HG03097 (cell line): Measurements from ENCODE around the gene SLC23A2.

Source experiments
- ATAC-seq: cut with Tn5 transposase; IDR thresholded peaks from one replicate; pipeline ENCODE4 v1.9.1; 2021; ENCODE audit not compliant: unreplicated experiment, low FRiP score

The SLC23A2 gene

DNA sequence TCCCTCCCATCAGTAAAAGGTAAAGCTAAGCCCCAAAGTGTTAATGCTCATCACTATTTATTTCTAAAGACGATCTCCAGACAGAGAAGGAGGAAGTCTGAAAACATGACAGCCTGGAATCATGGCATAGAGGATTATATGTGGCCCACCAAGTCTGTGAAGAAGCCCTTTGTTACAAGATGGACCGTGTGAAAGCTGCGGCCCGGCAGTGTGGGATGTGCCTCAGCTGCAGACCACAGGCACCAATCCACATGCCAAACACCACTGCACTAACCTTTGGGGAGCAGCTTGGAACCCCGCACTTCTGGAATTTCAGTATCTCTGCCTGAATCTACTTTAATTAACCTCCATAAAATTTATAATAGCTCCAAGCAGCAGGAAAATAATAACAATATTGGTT is 90.4 kb downstream of the SLC23A2 start:
- no peak for ATAC-seq

DNA sequence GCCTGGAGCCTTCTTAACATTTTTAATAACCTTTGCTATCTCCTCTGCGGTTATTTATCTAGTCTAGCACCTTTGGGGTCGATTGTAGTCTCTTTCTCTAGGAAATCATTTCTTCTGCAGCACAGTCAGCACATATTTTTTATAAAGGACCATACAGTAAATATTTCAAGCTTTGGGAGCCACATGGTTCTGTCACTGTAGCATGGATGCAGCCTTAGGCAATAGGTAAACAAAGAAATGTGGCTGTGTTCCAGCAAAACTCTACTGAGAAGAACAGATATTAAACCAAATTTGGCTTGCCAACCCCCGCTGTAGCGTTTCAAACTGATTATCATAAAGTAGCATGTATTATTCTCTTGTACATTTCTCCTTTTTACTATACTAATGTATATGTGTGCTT is 95.7 kb downstream of the SLC23A2 start:
- ATAC-seq, result no peak

- ATAC-seq, result no peak
Observed at GRCh38 chr20:4905195-4905594, 96.1 kb downstream of the SLC23A2 start.

DNA sequence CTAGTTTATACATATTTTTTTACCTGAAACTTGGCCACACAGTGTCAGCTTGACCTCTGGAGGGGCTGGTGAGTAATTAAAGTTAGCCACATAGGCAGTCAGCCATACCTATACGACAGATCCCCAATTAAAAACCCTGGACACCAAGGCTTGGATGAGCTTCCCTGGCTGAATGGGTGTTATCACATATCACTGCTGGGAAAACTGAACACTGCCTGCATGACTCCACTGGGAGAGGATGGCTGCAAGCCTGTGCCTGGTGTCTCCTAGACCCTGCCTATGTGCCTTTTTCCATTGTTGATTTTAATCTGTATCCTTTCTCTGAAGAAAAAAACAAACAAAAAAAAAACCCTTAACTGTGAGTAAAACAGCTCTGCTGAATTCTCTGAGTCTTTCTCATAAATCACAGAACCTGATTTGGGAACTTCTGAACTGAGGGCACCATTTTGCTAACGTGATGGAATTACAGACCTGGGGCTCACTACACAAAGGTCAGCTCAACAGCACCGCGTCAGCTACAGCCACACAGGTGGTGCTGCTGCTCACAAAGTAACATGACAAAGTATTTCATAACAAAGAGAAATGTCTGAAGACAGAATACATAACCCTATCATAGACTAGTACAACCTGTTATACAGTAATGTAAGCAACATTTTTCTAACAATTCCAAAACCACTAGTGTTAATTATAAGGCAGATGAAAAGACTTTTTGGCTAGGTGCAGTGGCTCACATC is 97.0 kb downstream of the SLC23A2 start:
- ATAC-seq, result no peak

- ATAC-seq, result no peak
Observed at GRCh38 chr20:4902788-4903187, 98.5 kb downstream of the SLC23A2 start.

DNA sequence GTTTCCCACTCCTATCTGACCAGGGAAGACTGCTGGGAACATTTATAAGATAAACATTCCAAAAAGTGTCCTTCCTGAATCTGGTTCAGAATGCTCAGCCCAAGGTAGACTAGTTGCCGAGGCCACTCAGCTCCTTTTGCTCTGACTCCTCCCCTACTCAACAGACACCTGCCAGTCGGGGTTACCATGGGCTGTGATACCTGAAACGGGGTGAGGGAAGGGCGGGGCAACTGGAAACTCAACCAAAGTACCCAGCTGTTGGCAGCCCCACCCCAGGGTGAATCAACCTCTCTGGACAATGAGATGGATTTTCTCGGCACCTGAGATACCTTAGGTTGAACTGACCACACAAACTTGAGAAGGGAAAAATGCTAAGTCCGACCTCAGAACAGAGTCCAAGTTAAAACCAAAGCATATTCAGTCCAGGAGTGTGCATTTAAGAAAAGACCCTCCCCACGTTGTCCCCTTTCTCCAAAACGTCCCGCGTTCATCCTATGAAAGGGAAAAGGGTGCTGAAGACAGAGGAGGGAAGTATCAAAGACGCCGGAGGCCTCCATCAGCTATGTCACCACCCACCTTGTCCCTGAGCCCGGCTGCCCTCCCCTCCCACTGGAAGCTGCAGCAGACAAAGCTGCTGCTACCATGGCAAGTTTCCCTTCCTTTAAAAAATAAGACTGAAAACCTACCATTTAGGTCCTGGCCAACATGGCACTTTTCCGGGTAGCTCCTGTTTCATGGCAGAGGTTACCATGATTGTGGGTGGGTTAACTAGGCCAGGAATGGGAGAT is 100.1 kb downstream of the SLC23A2 start:
- ATAC-seq, result no peak

- no peak for ATAC-seq
Observed at GRCh38 chr20:4898282-4899244, 102.7 kb downstream of the SLC23A2 start.

- ATAC-seq, result no peak
Observed at GRCh38 chr20:4897600-4897999, 103.7 kb downstream of the SLC23A2 start.

- ATAC-seq, result no peak
Observed at GRCh38 chr20:4896971-4897497, 104.3 kb downstream of the SLC23A2 start.

- ATAC-seq, result no peak
Observed at GRCh38 chr20:4896119-4896702, 105.1 kb downstream of the SLC23A2 start.

- no peak for ATAC-seq
Observed at GRCh38 chr20:4894981-4895381, 106.3 kb downstream of the SLC23A2 start.

- no peak for ATAC-seq
Observed at GRCh38 chr20:4894409-4894808, 106.9 kb downstream of the SLC23A2 start.

DNA sequence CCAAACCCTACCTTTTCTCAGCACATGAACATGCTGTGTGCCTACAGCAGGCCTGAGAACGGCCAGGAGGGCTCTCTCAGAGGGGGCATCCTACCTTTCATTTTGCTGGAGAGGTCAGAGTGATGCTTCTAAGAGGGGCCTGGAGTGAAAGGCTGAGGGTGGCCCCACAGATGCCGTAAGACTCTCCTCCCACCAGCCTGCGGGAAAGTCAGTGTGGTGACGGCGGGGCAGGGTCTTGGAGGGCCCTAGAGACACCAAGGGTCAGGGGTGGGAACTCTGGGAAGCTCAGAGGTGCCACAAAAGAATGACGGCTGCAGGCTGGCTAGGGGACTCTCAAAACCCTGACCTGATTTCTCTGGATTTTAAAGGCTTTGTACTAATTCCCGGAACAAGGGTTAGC is 107.6 kb downstream of the SLC23A2 start:
- ATAC-seq, result no peak

DNA sequence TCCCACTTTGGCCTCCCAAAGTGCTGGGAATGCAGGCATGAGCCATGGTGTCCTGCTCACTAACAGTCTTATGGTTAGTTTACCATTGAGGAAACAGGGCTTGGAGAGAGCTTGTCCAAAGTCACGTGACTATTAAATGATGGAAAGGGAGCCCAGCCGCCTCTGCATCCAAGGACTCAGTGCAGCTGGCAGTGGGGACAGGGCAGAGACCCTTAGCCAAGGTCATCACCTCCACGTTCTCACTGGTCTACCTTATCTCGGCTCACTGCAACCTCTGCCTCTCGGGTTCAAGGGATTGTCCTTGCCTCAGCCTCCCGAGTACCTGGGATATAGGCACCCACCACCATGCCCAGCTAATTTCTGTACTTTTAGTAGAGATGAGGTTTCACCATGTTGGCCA is 109.3 kb downstream of the SLC23A2 start:
- no peak for ATAC-seq

- ATAC-seq, result no peak
Observed at GRCh38 chr20:4891190-4891763, 110.0 kb downstream of the SLC23A2 start.

GRCh38 chr20:4889446-4889845 is 111.9 kb downstream of the SLC23A2 start:
- no peak for ATAC-seq

DNA sequence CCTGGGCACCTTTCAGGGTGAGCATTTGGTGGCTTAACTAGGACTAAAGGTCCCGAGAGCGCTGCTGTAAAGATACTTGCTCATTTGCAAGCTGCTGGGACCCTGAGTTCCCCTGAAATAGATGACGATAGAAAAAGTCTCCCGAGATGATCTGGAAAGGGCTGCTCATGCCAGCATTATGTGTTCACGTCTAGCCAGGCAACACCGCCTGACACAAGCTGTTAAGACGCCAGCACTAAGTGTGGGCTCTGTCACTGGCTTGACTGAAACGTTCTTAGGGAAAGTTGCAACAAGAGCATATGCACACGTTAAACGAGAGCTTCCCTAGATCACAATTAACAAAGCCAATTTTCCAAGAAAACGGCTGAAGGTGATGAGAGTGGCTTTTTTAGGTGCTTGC is 113.7 kb downstream of the SLC23A2 start:
- ATAC-seq, result no peak

DNA sequence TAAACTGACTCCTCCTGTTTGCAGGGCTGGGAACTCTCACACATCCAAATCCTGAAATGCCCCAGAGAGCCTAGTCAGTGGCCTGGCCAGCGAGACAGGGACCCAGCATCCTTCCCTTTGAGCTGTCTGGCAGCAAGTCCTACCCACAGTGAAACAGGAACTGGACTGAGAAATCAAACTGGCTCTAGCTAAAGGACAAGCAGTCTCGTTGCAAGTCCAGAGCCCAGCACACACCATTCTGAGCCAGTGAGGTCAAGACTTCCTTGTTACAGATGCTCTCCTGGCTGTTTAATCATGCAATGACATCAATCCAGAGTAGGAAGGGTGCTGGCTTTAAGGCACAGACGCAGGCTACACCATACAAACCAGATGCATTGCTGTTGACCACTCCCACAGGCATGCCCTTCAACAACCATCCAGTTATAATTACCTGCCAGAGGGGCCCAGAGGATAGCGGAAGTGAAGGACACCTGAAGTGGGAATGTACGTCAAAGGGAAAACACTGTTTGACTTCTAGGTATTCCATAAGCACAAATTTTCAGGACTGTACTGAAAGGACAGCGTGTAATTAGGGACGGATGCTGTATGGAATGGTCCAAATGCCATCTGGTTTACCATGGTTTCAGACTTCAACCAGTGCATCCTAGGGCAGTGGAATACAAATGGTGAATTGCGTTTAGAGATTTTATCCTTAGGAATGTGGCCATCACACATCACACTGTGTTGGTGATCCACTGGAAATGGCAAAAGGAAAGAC is 114.4 kb downstream of the SLC23A2 start:
- no peak for ATAC-seq

GRCh38 chr20:4885877-4886276 is 115.4 kb downstream of the SLC23A2 start:
- ATAC-seq, result no peak
